Central memory CD8-positive, alpha-beta T cell (primary cell): ENCODE measurements around the gene GID8.
"Not testable (repeated sequence)": the region's sequence is repeated elsewhere in the genome, so short reads cannot be mapped to it uniquely, and the experiment has no call there.

Source experiments
- ATAC-seq: fragments of 150-1000 bp; cut with Tn5 transposase; replicated peaks from 2 replicates; pipeline ENCODE4 v1.10.0; 2022; ENCODE audit warnings: mild to moderate bottlenecking, moderate FRiP score, moderate number of reproducible peaks; ENCODE audit not compliant: poor library complexity, severe bottlenecking; ENCODE audit errors: extremely low read depth
- DNase-seq, 2 donors: peaks; one replicate each; pipeline ENCODE4 v3.0.0; 2021; ENCODE audit warnings: low spot score in 2 of 2
- H3K27ac Mint-ChIP-seq: one replicate; pipeline ENCODE4 v1.8.0; 2022; ENCODE audit warnings: low read depth, mild to moderate bottlenecking, moderate library complexity, mixed read lengths
- H3K27me3 Mint-ChIP-seq: one replicate; pipeline ENCODE4 v1.8.0; 2022; ENCODE audit warnings: mixed read lengths
- H3K36me3 Mint-ChIP-seq: one replicate; pipeline ENCODE4 v1.8.0; 2022; ENCODE audit warnings: mild to moderate bottlenecking, moderate library complexity, mixed read lengths; ENCODE audit not compliant: insufficient read depth
- H3K4me1 Mint-ChIP-seq: one replicate; pipeline ENCODE4 v1.8.0; 2022; ENCODE audit warnings: mixed read lengths
- H3K4me3 Mint-ChIP-seq: one replicate; pipeline ENCODE4 v1.8.0; 2022; ENCODE audit warnings: mild to moderate bottlenecking, moderate library complexity, mixed read lengths
- H3K9me3 Mint-ChIP-seq: one replicate; pipeline ENCODE4 v1.8.0; 2022; ENCODE audit warnings: mixed read lengths

GID8 gene

DNA sequence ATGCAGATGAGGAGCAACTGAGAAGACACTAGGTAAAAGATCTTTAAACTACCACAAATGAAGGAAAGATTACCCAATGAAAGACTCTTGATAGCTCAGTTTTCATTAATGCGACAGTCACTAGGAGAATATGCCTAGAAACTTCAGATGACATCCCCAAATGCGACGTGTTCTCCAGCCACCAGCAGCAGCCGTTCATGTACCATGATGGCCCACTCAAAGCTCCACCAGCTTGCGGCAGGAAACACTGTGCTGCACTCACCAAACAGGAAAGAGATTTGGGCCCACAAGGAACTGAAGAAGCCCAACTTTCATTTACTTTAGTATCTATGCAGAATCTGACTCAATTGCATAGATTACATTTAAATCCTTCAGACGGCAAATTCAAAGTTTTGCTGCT, 19.1 kb upstream of the GID8 start:
- peak overlapping the region; percentile 75 for H3K4me3 Mint-ChIP-seq

GRCh38 chr20:62920039-62920645, 17.8 kb upstream of the GID8 start:
- Mint-ChIP-seq H3K27ac (peak overlapping the region; percentile 86), H3K4me1 (peaks cover 79% of the 10 kb centered on the region), H3K4me3 (peak overlapping the region; percentile 75), H3K9me3 (no peaks in the 10 kb centered on the region), H3K27me3 (no peaks in the 10 kb centered on the region), H3K36me3 (peaks cover 19% of the 10 kb centered on the region)
- ATAC-seq (no peak), DNase-seq (no peak)

More for the DNA sequence above, 19.1 kb upstream of the GID8 start:
- Mint-ChIP-seq H3K27me3 (no peaks in the 10 kb centered on the region), H3K27ac (peak overlapping the region; percentile 84), H3K36me3 (peaks cover 15% of the 10 kb centered on the region), H3K9me3 (no peaks in the 10 kb centered on the region), H3K4me1 (peaks cover 77% of the 10 kb centered on the region)
- DNase-seq (peak; percentile 34 to 35), ATAC-seq (peak; percentile 59)

DNA sequence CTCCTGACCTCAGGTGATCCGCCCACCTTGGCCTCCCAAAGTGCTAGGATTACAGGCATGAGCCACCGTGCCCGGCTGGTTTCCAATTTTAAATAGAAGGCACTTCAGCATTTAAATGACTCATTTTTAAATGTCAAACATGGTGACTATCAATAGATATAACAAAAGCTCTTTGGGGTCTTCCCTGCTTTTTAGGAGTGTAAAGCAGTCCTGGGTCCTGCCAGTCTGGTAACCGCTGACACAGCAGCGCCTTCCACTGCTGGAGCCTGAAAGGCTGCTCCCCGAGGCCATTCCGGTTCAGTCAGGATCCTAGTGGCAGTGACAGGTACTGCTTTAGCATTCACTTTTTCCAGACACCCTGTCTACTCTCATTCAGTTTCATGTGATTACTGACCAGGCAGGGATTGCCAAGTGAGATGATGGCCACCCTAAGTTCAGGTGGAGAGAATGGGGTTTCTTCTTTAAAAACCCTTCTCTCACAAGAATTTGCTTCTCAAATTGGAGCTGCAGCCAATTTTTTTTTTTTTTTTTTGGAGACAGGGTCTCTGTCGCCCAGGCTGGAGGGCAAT, 16.7 kb upstream of the GID8 start:
- peak; percentile 30 for ATAC-seq
- peaks cover 76% of the 10 kb centered on the region for H3K4me1 Mint-ChIP-seq
- no peaks in the 10 kb centered on the region for H3K27me3 Mint-ChIP-seq
- peak in 1 of 2 donors; percentile 48 for DNase-seq
- peak overlapping the region; percentile 75 for H3K4me3 Mint-ChIP-seq
- H3K9me3 Mint-ChIP-seq, result no peaks in the 10 kb centered on the region
- peaks cover 27% of the 10 kb centered on the region for H3K36me3 Mint-ChIP-seq
- peak overlapping the region; percentile 86 for H3K27ac Mint-ChIP-seq

DNA sequence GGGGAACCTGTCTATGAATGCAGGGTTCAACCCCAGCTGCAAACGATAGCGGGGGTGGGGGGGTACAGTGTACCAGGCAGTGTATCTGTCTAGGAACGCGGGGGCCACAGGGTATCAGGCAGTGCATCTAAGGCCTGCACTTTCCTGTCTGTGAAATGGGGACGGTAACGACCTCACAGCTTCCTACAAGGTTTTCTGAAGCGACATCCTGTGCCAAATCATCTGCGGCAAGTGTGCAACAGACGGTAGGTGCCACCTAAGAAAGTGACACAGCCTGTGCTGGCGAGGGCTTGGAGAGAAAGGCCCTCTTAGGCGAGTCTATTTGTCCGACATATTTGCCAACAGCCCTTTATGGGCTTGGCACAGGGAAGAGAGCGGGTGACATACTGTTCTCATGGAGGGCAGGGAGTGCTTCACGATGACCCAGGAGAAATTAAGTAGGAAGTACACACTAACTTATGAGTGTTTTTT, 15.5 kb upstream of the GID8 start:
- peak overlapping the region; percentile 84 for H3K4me3 Mint-ChIP-seq
- peak overlapping the region; percentile 93 for H3K27ac Mint-ChIP-seq
- DNase-seq, result peak; percentile 34 to 55
- peak; percentile 52 for ATAC-seq
- no peaks in the 10 kb centered on the region for H3K27me3 Mint-ChIP-seq
- peaks cover 79% of the 10 kb centered on the region for H3K4me1 Mint-ChIP-seq
- peaks cover 26% of the 10 kb centered on the region for H3K36me3 Mint-ChIP-seq
- no peaks in the 10 kb centered on the region for H3K9me3 Mint-ChIP-seq

DNA sequence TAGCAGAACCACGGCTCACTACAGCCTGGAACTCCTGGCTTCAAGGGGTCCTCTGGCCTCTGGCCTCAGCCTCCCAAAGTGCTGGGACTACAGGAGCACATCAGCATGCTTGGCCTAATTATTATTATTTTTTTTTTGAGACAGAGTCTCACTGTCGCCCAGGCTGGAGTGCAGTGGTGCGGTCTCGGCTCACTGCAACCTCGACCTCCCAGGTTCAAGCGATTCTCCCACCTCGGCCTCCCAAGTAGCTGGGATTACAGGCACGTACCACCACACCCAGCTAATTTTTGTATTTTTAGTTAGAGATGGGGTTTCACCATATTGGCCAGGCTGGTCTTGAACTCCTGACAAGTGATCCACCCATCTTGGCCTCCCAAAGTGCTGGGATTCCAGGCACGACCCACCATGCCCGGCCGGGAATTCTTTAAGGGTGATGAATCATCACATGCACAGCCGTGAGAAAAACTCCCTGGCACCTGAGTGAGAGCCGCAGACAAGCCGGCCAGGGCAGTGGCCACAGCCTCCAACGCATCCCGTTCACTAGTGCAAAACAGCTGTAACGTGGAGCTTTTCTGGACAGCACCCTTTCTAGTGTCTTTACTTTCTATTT, 14.8 kb upstream of the GID8 start:
- Mint-ChIP-seq H3K36me3 (peaks cover 28% of the 10 kb centered on the region), H3K4me3 (peak overlapping the region; percentile 84), H3K4me1 (peaks cover 79% of the 10 kb centered on the region), H3K27ac (peak overlapping the region; percentile 93)
- not testable (repeated sequence) for ATAC-seq, DNase-seq, H3K27me3 Mint-ChIP-seq, H3K9me3 Mint-ChIP-seq

DNA sequence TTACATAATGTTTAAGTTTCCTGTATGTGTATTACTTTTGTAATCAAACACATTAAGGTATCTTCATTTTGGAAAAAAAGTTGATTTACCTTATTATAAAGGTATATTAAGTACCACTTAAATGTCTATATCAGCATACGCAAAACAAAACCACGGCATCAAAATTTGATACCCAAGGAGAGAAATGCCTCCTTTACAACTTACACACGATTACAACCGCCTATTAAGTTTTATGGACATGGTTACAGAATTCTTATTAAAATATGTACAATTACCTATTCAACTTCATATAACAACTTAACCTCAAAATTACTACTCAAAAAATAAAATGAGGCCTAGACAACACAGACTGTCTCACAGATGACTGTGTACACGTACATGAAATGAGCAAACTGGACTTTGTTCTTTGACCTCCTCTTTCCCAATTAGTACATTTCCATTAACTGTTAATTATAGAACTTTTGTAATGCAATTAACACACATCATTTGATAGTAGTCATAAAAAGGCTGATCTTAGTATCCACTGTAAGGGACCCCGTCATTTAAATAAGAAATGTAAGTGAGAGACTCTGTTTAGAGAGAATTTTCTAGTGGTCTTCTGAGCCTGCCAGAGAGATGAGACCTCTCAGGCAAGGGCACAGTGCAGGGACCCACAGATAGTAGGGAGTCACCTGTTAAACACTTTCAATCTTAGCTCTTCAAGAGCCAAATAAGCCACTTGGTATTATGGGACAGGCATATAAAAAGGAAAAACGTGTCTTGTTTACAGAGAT, 14.1 kb upstream of the GID8 start:
- Mint-ChIP-seq H3K27me3 (no peaks in the 10 kb centered on the region), H3K36me3 (peaks cover 28% of the 10 kb centered on the region), H3K4me1 (peaks cover 79% of the 10 kb centered on the region), H3K9me3 (no peaks in the 10 kb centered on the region), H3K4me3 (peak overlapping the region; percentile 84), H3K27ac (peak overlapping the region; percentile 93)
- DNase-seq, result no peak
- ATAC-seq, result no peak

- no peak for ATAC-seq
- Mint-ChIP-seq H3K4me3 (peak overlapping the region; percentile 84), H3K27ac (peak overlapping the region; percentile 93), H3K27me3 (no peaks in the 10 kb centered on the region), H3K36me3 (peaks cover 28% of the 10 kb centered on the region), H3K4me1 (peaks cover 74% of the 10 kb centered on the region), H3K9me3 (no peaks in the 10 kb centered on the region)
- peak in 1 of 2 donors; percentile 21 for DNase-seq
Measured at GRCh38 chr20:62924442-62925075, 13.4 kb upstream of the GID8 start.

DNA sequence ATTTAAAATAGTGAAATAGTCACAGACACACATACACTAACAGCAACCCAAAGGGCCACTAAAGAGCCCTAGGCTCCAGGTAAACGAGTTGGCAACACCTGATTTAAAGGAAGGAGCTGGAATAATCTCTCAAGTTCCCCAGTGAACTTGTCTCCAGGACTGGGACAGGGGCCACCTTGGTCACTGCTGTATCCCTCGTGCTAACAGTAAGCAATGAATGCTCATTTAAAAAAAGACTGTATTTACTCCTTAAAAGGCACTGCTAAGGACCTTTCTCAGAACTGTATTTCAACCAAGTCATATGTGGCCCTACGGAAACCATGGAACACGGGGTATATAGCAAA, 12.9 kb upstream of the GID8 start:
- peaks cover 74% of the 10 kb centered on the region for H3K4me1 Mint-ChIP-seq
- peak overlapping the region; percentile 84 for H3K4me3 Mint-ChIP-seq
- ATAC-seq, result no peak
- DNase-seq, result no peak
- H3K27ac Mint-ChIP-seq, result peak overlapping the region; percentile 93
- peaks cover 28% of the 10 kb centered on the region for H3K36me3 Mint-ChIP-seq
- H3K9me3 Mint-ChIP-seq, result no peaks in the 10 kb centered on the region
- H3K27me3 Mint-ChIP-seq, result no peaks in the 10 kb centered on the region

- DNase-seq, result peak; percentile 28 to 45
- H3K9me3 Mint-ChIP-seq, result no peaks in the 10 kb centered on the region
- H3K27ac Mint-ChIP-seq, result peak overlapping the region; percentile 93
- H3K36me3 Mint-ChIP-seq, result peaks cover 28% of the 10 kb centered on the region
- no peaks in the 10 kb centered on the region for H3K27me3 Mint-ChIP-seq
- ATAC-seq, result peak; percentile 15
- H3K4me3 Mint-ChIP-seq, result peak overlapping the region; percentile 84
- peaks cover 72% of the 10 kb centered on the region for H3K4me1 Mint-ChIP-seq
Measured at GRCh38 chr20:62925420-62926228, 12.3 kb upstream of the GID8 start.

- H3K9me3 Mint-ChIP-seq, result no peaks in the 10 kb centered on the region
- no peaks in the 10 kb centered on the region for H3K27me3 Mint-ChIP-seq
- peak; percentile 74 for ATAC-seq
- H3K4me3 Mint-ChIP-seq, result peak within 1 kb of the TSS; percentile 84
- H3K4me1 Mint-ChIP-seq, result peaks cover 65% of the 10 kb centered on the region
- H3K27ac Mint-ChIP-seq, result peak within 1 kb of the TSS; percentile 93
- peak; percentile 78 to 80 for DNase-seq
- peaks cover 30% of the 10 kb centered on the region for H3K36me3 Mint-ChIP-seq
Measured at GRCh38 chr20:62926229-62927127, 11.5 kb upstream of the GID8 start, which contains the start of gene DIDO1. Gene DIDO1, minus strand, starts transcription at chr20:62926505.

DNA sequence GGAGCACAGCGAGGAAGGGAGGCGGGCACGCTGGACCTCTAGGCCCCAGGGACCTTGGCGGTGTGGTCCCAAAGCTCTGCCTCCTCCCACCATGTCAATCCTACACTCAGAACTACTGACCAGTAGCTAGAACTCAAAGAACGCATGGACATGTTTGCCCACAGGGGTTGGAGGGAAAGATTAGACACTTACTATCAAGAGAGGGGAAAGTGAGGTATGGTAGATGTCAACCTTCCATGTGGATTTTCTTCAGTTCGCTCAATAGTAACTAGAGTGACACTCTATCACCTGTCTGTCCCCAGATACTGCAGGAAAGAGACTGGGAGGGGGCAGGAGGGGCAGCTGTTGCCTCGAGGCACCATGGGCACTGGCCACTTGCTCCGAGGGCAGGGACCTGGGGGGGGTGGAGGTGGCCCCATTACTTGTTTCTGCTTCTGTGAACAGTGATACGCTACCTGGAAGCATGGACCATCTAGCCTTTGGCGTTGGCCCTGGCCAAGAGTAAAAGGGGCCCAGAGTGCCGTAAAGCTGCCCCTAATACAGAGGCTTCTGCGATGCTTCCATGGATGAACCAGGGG, 10.7 kb upstream of the GID8 start:
- DNase-seq (no peak), ATAC-seq (no peak)
- H3K4me1 Mint-ChIP-seq, result peaks cover 62% of the 10 kb centered on the region
- no peaks in the 10 kb centered on the region for H3K9me3 Mint-ChIP-seq
- peak overlapping the region; percentile 90 for H3K27ac Mint-ChIP-seq
- H3K4me3 Mint-ChIP-seq, result peak overlapping the region; percentile 84
- H3K27me3 Mint-ChIP-seq, result no peaks in the 10 kb centered on the region
- peaks cover 29% of the 10 kb centered on the region for H3K36me3 Mint-ChIP-seq
